Measurements from ENCODE around the gene NADK2.

DNA sequence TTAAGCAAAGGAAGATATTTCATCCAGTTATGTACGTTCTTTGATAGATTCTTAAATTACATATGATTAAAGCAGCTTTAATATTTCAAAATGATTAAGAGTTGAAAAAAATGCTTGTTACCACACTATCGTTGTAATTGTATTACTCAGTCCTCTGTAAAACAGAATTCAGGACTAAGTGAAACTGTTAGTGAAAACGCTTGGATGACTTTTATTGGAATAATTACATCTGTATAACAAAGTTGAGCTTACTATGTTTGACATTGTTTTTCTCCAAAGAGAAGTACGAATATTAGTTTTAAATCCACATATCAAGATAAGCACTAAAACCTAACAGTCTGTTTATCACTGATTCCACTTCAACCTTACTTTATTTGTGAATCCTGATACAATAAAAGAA lies 8.7 kb upstream of the NADK2 start:
- TF ChIP-seq CTCF (IDR thresholded peaks at IDR 0.05; ENCODE audit: low read depth, low read length, missing input control) (no peak), GABPA (IDR thresholded peaks at IDR 0.05 in 1 of 2, conservative IDR thresholded peaks at IDR 0.05 in 1 of 2) (no peak), FOXA1 (IDR thresholded peaks at IDR 0.05) (no peak), JUND (IDR thresholded peaks at IDR 0.05) (no peak), RXRA (IDR thresholded peaks at IDR 0.05) (no peak), ZBTB33 (IDR thresholded peaks at IDR 0.05) (no peak), SP1 (IDR thresholded peaks at IDR 0.05) (no peak), YY1 (IDR thresholded peaks at IDR 0.05) (no peak), ATF3 (IDR thresholded peaks at IDR 0.05) (no peak), HNF4G (IDR thresholded peaks at IDR 0.05) (no peak), TAF1 (conservative IDR thresholded peaks at IDR 0.05) (no peak)
- TF ChIP-seq, protein P1, sequence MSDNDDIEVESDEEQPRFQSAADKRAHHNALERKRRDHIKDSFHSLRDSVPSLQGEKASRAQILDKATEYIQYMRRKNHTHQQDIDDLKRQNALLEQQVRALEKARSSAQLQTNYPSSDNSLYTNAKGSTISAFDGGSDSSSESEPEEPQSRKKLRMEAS (IDR thresholded peaks at IDR 0.05), result no peak
- TF ChIP-seq, protein P2, sequence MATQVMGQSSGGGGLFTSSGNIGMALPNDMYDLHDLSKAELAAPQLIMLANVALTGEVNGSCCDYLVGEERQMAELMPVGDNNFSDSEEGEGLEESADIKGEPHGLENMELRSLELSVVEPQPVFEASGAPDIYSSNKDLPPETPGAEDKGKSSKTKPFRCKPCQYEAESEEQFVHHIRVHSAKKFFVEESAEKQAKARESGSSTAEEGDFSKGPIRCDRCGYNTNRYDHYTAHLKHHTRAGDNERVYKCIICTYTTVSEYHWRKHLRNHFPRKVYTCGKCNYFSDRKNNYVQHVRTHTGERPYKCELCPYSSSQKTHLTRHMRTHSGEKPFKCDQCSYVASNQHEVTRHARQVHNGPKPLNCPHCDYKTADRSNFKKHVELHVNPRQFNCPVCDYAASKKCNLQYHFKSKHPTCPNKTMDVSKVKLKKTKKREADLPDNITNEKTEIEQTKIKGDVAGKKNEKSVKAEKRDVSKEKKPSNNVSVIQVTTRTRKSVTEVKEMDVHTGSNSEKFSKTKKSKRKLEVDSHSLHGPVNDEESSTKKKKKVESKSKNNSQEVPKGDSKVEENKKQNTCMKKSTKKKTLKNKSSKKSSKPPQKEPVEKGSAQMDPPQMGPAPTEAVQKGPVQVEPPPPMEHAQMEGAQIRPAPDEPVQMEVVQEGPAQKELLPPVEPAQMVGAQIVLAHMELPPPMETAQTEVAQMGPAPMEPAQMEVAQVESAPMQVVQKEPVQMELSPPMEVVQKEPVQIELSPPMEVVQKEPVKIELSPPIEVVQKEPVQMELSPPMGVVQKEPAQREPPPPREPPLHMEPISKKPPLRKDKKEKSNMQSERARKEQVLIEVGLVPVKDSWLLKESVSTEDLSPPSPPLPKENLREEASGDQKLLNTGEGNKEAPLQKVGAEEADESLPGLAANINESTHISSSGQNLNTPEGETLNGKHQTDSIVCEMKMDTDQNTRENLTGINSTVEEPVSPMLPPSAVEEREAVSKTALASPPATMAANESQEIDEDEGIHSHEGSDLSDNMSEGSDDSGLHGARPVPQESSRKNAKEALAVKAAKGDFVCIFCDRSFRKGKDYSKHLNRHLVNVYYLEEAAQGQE (IDR thresholded peaks at IDR 0.05), result no peak
